Stimulated activated CD8-positive, alpha-beta memory T cell treated with anti-CD3 and anti-CD28 coated beads, Interleukin-15, amount 100 ng/mL, for 24 hours (primary cell): ENCODE measurements around the gene SELPLG.
"Not testable (repeated sequence)": the region's sequence is repeated elsewhere in the genome, so short reads cannot be mapped to it uniquely, and the experiment has no call there.

Source experiments
- DNase-seq: peaks from one replicate; pipeline ENCODE4 v3.0.0-alpha.2; 2020; ENCODE audit warnings: low read depth

SELPLG gene

GRCh38 chr12:108633534-108634248 is at the start of gene SELPLG:
TSS of gene SELPLG (minus strand) at chr12:108633894. CDS start at chr12:108624307, 9,587 bp downstream.
- peak; percentile 52 for DNase-seq

- DNase-seq = no peak
Measured at GRCh38 chr12:108681317-108681716, 47.6 kb upstream of the SELPLG start.

GRCh38 chr12:108679106-108679681 is 45.5 kb upstream of the SELPLG start:
- DNase-seq = no peak

- no peak for DNase-seq
Measured at GRCh38 chr12:108678104-108678730, 44.5 kb upstream of the SELPLG start.

- DNase-seq = no peak
Measured at GRCh38 chr12:108677381-108677780, 43.7 kb upstream of the SELPLG start.

- DNase-seq = no peak
Measured at GRCh38 chr12:108676707-108677106, 43.0 kb upstream of the SELPLG start.

- no peak for DNase-seq
Measured at GRCh38 chr12:108675792-108676191, 42.1 kb upstream of the SELPLG start.

- DNase-seq = no peak
Measured at GRCh38 chr12:108672054-108672453, 38.4 kb upstream of the SELPLG start.

- no peak for DNase-seq
Measured at GRCh38 chr12:108671110-108671509, 37.4 kb upstream of the SELPLG start.

GRCh38 chr12:108670066-108670631 is 36.5 kb upstream of the SELPLG start:
- DNase-seq = no peak

- DNase-seq = no peak
Measured at GRCh38 chr12:108668542-108668941, 34.8 kb upstream of the SELPLG start.

GRCh38 chr12:108668063-108668462 is 34.4 kb upstream of the SELPLG start:
- DNase-seq = no peak

GRCh38 chr12:108667349-108667748 is 33.7 kb upstream of the SELPLG start:
- DNase-seq = no peak

- DNase-seq = no peak
Measured at GRCh38 chr12:108666401-108666881, 32.7 kb upstream of the SELPLG start.

GRCh38 chr12:108665608-108666202 is 32.0 kb upstream of the SELPLG start:
- DNase-seq = no peak

- peak; percentile 39 for DNase-seq
Measured at GRCh38 chr12:108664338-108665258, 30.9 kb upstream of the SELPLG start.

GRCh38 chr12:108663324-108664015 is 29.8 kb upstream of the SELPLG start:
- no peak for DNase-seq

- DNase-seq = not testable (repeated sequence)
Measured at GRCh38 chr12:108658115-108658514, 24.4 kb upstream of the SELPLG start.

- no peak for DNase-seq
Measured at GRCh38 chr12:108657130-108657745, 23.5 kb upstream of the SELPLG start.

GRCh38 chr12:108656247-108656646 is 22.6 kb upstream of the SELPLG start:
- DNase-seq = not testable (repeated sequence)
